Transverse colon (tissue), 4 donors: Measurements from ENCODE around the gene NID1. TPM values are rescaled to one million over a fixed set of nuclear protein-coding genes. Genes with fewer than 3 reads are reported as not detected.
A peak's percentile ranks its signal among the peaks of the same experiment; 100 is the strongest.
"Not testable (repeated sequence)": the region's sequence is repeated elsewhere in the genome, so short reads cannot be mapped to it uniquely, and the experiment has no call there.

Experiments used
- DNase-seq: peaks from one replicate; pipeline ENCODE4 v3.0.0-alpha.2; 2019
- H3K27ac ChIP-seq, 4 donors: fragments of 200-600 bp; sonication (generic); 2 replicates each; pipeline ENCODE4 v1.5.1; 2016 to 2018; ENCODE audit warnings: inconsistent platforms in 4 of 4
- H3K27me3 ChIP-seq: fragments of 200-600 bp; sonication (generic); 2 replicates; pipeline ENCODE4 v1.5.1; 2017; ENCODE audit warnings: inconsistent platforms
- H3K36me3 ChIP-seq, 4 donors: fragments of 200-600 bp; sonication (generic); 2 replicates each; pipeline ENCODE4 v1.5.1; 2017 to 2019; ENCODE audit warnings: inconsistent platforms in 4 of 4
- H3K4me1 ChIP-seq, 4 donors: fragments of 200-600 bp; sonication (generic); 2 replicates each; pipeline ENCODE4 v1.5.1; 2017 to 2020; ENCODE audit warnings: inconsistent platforms in 4 of 4
- H3K4me3 ChIP-seq, 4 donors: fragments of 200-600 bp; sonication (generic); 1 replicate in 1 of 4; 2 replicates in 3 of 4; pipeline versions ENCODE4 v1.5.1 to v1.6.1; 2017 to 2019; ENCODE audit warnings: inconsistent platforms in 4 of 4
- H3K9me3 ChIP-seq, 2 donors: fragments of 200-600 bp; sonication (generic); 2 replicates each; pipeline ENCODE4 v1.5.1; 2017 to 2019; ENCODE audit warnings: inconsistent platforms in 2 of 2
- CTCF ChIP-seq, 5 experiments: fragments of 200-600 bp in 3 of 5; fragments of 450-650 bp in 2 of 5; sonication (generic) in 3 of 5; IDR thresholded peaks; 1 replicate in 2 of 5; 2 replicates in 3 of 5; pipeline ENCODE4 v1.5.1; 2016 to 2017; ENCODE audit warnings: antibody characterized with exemption in 5 of 5, inconsistent platforms in 3 of 5, mild to moderate bottlenecking in 2 of 5, moderate library complexity in 1 of 5
- EP300 ChIP-seq: sonication (generic); formaldehyde crosslinking; IDR thresholded peaks from one replicate; pipeline ENCODE4 v1.6.1; 2017; ENCODE audit warnings: antibody characterized with exemption, low read depth
- POLR2A ChIP-seq: fragments of 450-650 bp; IDR thresholded peaks from one replicate; pipeline ENCODE4 v1.6.1; 2016; ENCODE audit warnings: antibody characterized with exemption, mild to moderate bottlenecking, moderate library complexity
- POLR2AphosphoS5 ChIP-seq, 3 donors: sonication (generic); formaldehyde crosslinking; IDR thresholded peaks; one replicate each; pipeline ENCODE4 v1.6.1; 2016; ENCODE audit warnings: antibody characterized with exemption in 3 of 3
- WGBS, 2 donors: methylation state at CpG; one replicate each; pipeline ENCODE4 v1.1.5; 2018; ENCODE audit warnings: low coverage in 1 of 2; 5-methylcytosine and 5-hydroxymethylcytosine counted together
- in situ Hi-C, 4 donors: fragments of 200-750 bp; cut with MboI; loops; one replicate each; pipeline versions ENCODE4 v1.15.0 to v1.15.1; 2017; ENCODE audit warnings: low sequenced_read_pairs in 3 of 4, low pct_ligation_motif_present in 1 of 4, low pct_unique_long_range_greater_than_20kb in 1 of 4
- intact Hi-C: fragments of 100-400 bp; cut with DNase I; formaldehyde crosslinking; loops from one replicate; pipeline ENCODE4 v1.15.1; 2023; ENCODE audit warnings: low total_unique reads
- total RNA-seq, 4 donors: library from RNA; depleted of rRNA; stranded (reverse); fragments of >200 nt; gene quantifications; one replicate each; pipeline ENCODE4 v1.1.0, GENCODE V29; 2016

Gene NID1
- total RNA-seq, 4 donors from 2014 or later, result 42.7 to 133 (median 63.5) TPM

- Histone ChIP-seq H3K9me3 (no peaks in the 10 kb centered on the region), H3K27me3 (no peaks in the 10 kb centered on the region), H3K27ac (no peak overlapping the region), H3K4me1 (peaks cover 2 to 7% (median 4%) of the 10 kb centered on the region in 4 donors), H3K4me3 (no peak overlapping the region), H3K36me3 (peaks cover 0 to 32% (median 8%) of the 10 kb centered on the region in 4 donors)
- WGBS, 2 donors, result 86% methylated on average over 12 of the region's 12 CpGs; no CpG with 5 or more reads in 1 of the 2 donors
- in situ Hi-C loops (loop anchor here in 1 of 4 donors (10.0 kb wide), 1 partner anchor 455 kb away; no protein-coding TSS in a partner anchor), intact Hi-C loops (no loop called here)
- TF ChIP-seq CTCF (IDR thresholded peaks at IDR 0.05) (no peak), POLR2AphosphoS5 (IDR thresholded peaks at IDR 0.05) (no peak), POLR2A (no peak), EP300 (no peak)
- no peak for DNase-seq
Observed at GRCh38 chr1:235979716-235980333, 85.1 kb downstream of the NID1 start.

- Histone ChIP-seq H3K27me3 (no peaks in the 10 kb centered on the region), H3K4me1 (peaks cover 0 to 4% (median 2%) of the 10 kb centered on the region in 4 donors), H3K9me3 (no peaks in the 10 kb centered on the region), H3K27ac (no peak overlapping the region), H3K36me3 (peaks cover 0 to 32% (median 8%) of the 10 kb centered on the region in 4 donors), H3K4me3 (no peak overlapping the region)
- 85% methylated on average over 4 of the region's 4 CpGs; no CpG with 5 or more reads in 1 of the 2 donors for whole genome bisulfite sequencing, 2 donors
- TF ChIP-seq EP300 (no peak), CTCF (IDR thresholded peaks at IDR 0.05) (no peak), POLR2AphosphoS5 (IDR thresholded peaks at IDR 0.05) (no peak), POLR2A (no peak)
- intact Hi-C loops (no loop called here), in situ Hi-C loops (loop anchor here in 1 of 4 donors (10.0 kb wide), 1 partner anchor 454 kb away; no protein-coding TSS in a partner anchor)
- DNase-seq, result no peak
Observed at GRCh38 chr1:235979176-235979575, 85.7 kb downstream of the NID1 start.

GRCh38 chr1:235976490-235976889 lies 88.4 kb downstream of the NID1 start:
- H3K9me3 ChIP-seq, result no peaks in the 10 kb centered on the region
- no peak overlapping the region for H3K4me3 ChIP-seq
- DNase-seq, result no peak
- TF ChIP-seq EP300 (no peak), POLR2AphosphoS5 (IDR thresholded peaks at IDR 0.05) (no peak), POLR2A (no peak), CTCF (IDR thresholded peaks at IDR 0.05) (no peak)
- peaks cover 0 to 15% (median 12%) of the 10 kb centered on the region in 4 donors for H3K4me1 ChIP-seq
- peaks cover 0 to 32% (median 8%) of the 10 kb centered on the region in 4 donors for H3K36me3 ChIP-seq
- in situ Hi-C loops (loop anchor here in 1 of 4 donors (10.0 kb wide), 1 partner anchor 452 kb away; no protein-coding TSS in a partner anchor), intact Hi-C loops (no loop called here)
- no peaks in the 10 kb centered on the region for H3K27me3 ChIP-seq
- no peak overlapping the region for H3K27ac ChIP-seq
- WGBS, 2 donors, result 76 to 87% methylated on average over 4 to 5 of the region's 5 CpGs

GRCh38 chr1:235974616-235975015 lies 90.3 kb downstream of the NID1 start:
- peaks cover 0 to 23% (median 8%) of the 10 kb centered on the region in 4 donors for H3K36me3 ChIP-seq
- intact Hi-C loops, result no loop called here
- H3K4me3 ChIP-seq, result no peak overlapping the region
- no peak for DNase-seq
- TF ChIP-seq EP300 (no peak), POLR2A (no peak), POLR2AphosphoS5 (IDR thresholded peaks at IDR 0.05) (no peak), CTCF (IDR thresholded peaks at IDR 0.05) (no peak)
- peaks cover 0 to 21% (median 16%) of the 10 kb centered on the region in 4 donors for H3K4me1 ChIP-seq
- no peaks in the 10 kb centered on the region for H3K27me3 ChIP-seq
- H3K27ac ChIP-seq, result no peak overlapping the region
- in situ Hi-C loops, result loop anchor here (10.0 to 25.0 kb wide), 3 partner anchors 112 to 462 kb away; partner anchors contain the start of genes B3GALNT2 (in 3 of the 4) and LYST (in 1 of the 4)
- no peaks in the 10 kb centered on the region for H3K9me3 ChIP-seq
- WGBS, 2 donors, result 29 to 39% methylated on average over 1 of the region's 1 CpG

GRCh38 chr1:235972691-235973090 lies 92.2 kb downstream of the NID1 start:
- H3K27me3 ChIP-seq, H3K36me3 ChIP-seq, H3K9me3 ChIP-seq, intact Hi-C loops, H3K4me3 ChIP-seq, DNase-seq: not testable (repeated sequence)
- in situ Hi-C loops, result loop anchor here (10.0 to 25.0 kb wide), 3 partner anchors 110 to 460 kb away; partner anchors contain the start of genes B3GALNT2 (in 3 of the 4) and LYST (in 1 of the 4)
- 92% methylated on average over 3 of the region's 3 CpGs; no CpG with 5 or more reads in 1 of the 2 donors for WGBS, 2 donors
- Histone ChIP-seq H3K4me1 (peaks cover 0 to 21% (median 16%) of the 10 kb centered on the region in 4 donors), H3K27ac (peak overlapping the region; percentile 86 to 91 (median 88))
